GM23338 (cell line): ENCODE measurements around the gene KDM4E. TPM values are rescaled to one million over a fixed set of nuclear protein-coding genes. Genes with fewer than 3 reads are reported as not detected.

Experiments
- ATAC-seq: fragments of 200-7000 bp; cut with Tn5 transposase; 3 replicates; pipeline ENCODE4 v1.9.1; 2020
- DNase-seq: peaks from one replicate; pipeline ENCODE4 v3.0.0-alpha.2; 2015; ENCODE audit warnings: low spot score
- H2AFZ ChIP-seq: fragments of 200-600 bp; sonication (generic); 2 replicates; pipeline ENCODE4 v1.8.0; 2016; ENCODE audit warnings: antibody characterized with exemption, mild to moderate bottlenecking, moderate library complexity
- H3F3A ChIP-seq: fragments of 200-600 bp; sonication (generic); replicated peaks from 2 replicates; pipeline ENCODE4 v1.8.0; 2017; ENCODE audit warnings: antibody characterized with exemption, mixed run types, low read depth
- H3K27ac ChIP-seq: fragments of 200-600 bp; sonication (generic); 2 replicates; pipeline ENCODE4 v1.6.1; 2016; ENCODE audit warnings: low read depth
- H3K27me3 ChIP-seq: fragments of 200-600 bp; sonication (generic); 2 replicates; pipeline ENCODE4 v1.8.0; 2016; ENCODE audit warnings: mild to moderate bottlenecking, mixed run types, moderate library complexity; ENCODE audit not compliant: insufficient read depth
- H3K36me3 ChIP-seq: fragments of 200-600 bp; sonication (generic); 2 replicates; pipeline ENCODE4 v1.8.0; 2016; ENCODE audit warnings: mild to moderate bottlenecking; ENCODE audit not compliant: insufficient read depth
- H3K4me1 ChIP-seq: fragments of 200-600 bp; sonication (generic); 2 replicates; pipeline ENCODE4 v1.8.0; 2016; ENCODE audit warnings: mild to moderate bottlenecking, moderate library complexity; ENCODE audit not compliant: insufficient read depth
- H3K4me2 ChIP-seq: fragments of 200-600 bp; sonication (generic); 2 replicates; pipeline ENCODE4 v1.7.1; 2017; ENCODE audit warnings: mixed run types
- H3K4me3 ChIP-seq: fragments of 200-600 bp; sonication (generic); 2 replicates; pipeline ENCODE4 v1.6.1; 2016; ENCODE audit warnings: mixed run types
- H3K79me2 ChIP-seq: fragments of 200-600 bp; sonication (generic); replicated peaks from 2 replicates; pipeline ENCODE4 v1.8.0; 2017; ENCODE audit warnings: mild to moderate bottlenecking; ENCODE audit not compliant: insufficient read depth
- H3K9me2 ChIP-seq: fragments of 200-600 bp; sonication (generic); 2 replicates; pipeline ENCODE4 v1.8.0; 2017; ENCODE audit not compliant: insufficient read depth
- H4K20me1 ChIP-seq: fragments of 200-600 bp; sonication (generic); replicated peaks from 2 replicates; pipeline ENCODE4 v1.8.0; 2017; ENCODE audit warnings: mild to moderate bottlenecking; ENCODE audit not compliant: insufficient read depth
- H3K27ac Mint-ChIP-seq: 2 replicates; pipeline ENCODE4 v1.8.0; 2020; ENCODE audit warnings: inconsistent platforms, mild to moderate bottlenecking, moderate library complexity, mixed read lengths
- H3K27me3 Mint-ChIP-seq: 3 replicates; pipeline ENCODE4 v1.8.0; 2022; ENCODE audit warnings: low read depth, mild to moderate bottlenecking, moderate library complexity, mixed read lengths, inconsistent platforms; ENCODE audit not compliant: insufficient read depth, poor library complexity
- H3K36me3 Mint-ChIP-seq: 3 replicates; pipeline ENCODE4 v1.8.0; 2021; ENCODE audit warnings: low read depth, mild to moderate bottlenecking, inconsistent platforms, moderate library complexity, mixed read lengths
- H3K4me1 Mint-ChIP-seq: 3 replicates; pipeline ENCODE4 v1.8.0; 2020; ENCODE audit warnings: mild to moderate bottlenecking, inconsistent platforms, mixed read lengths
- H3K4me3 Mint-ChIP-seq: 3 replicates; pipeline ENCODE4 v1.8.0; 2021; ENCODE audit warnings: moderate library complexity, mild to moderate bottlenecking, inconsistent platforms, mixed read lengths
- H3K9me3 Mint-ChIP-seq: 3 replicates; pipeline ENCODE4 v1.8.0; 2020; ENCODE audit warnings: moderate library complexity, mild to moderate bottlenecking, inconsistent platforms, mixed read lengths
- CREB1 ChIP-seq: fragments of 250-450 bp; sonication (Bioruptor Pico); IDR thresholded peaks from 2 replicates; pipeline ENCODE4 v1.5.0; 2020; ENCODE audit warnings: low read depth, mild to moderate bottlenecking, moderate library complexity
- CTCF ChIP-seq, 2 experiments: fragments of 200-600 bp in 1 of 2; sonication (generic) in 1 of 2; conservative IDR thresholded peaks; 2 replicates each; pipeline versions ENCODE4 v1.5.1 to v1.6.1; 2016 to 2017; ENCODE audit warnings: antibody characterized with exemption in 2 of 2, low read depth in 2 of 2, mild to moderate bottlenecking in 2 of 2, moderate library complexity in 1 of 2
- ETS1 ChIP-seq: IDR thresholded peaks from 2 replicates; pipeline ENCODE4 v1.6.1; 2016; ENCODE audit warnings: antibody characterized with exemption
- EZH2 ChIP-seq: fragments of 200-600 bp; sonication (generic); IDR thresholded peaks from one replicate; pipeline ENCODE4 v1.8.0; 2017; ENCODE audit warnings: antibody characterized with exemption, mild to moderate bottlenecking, low read depth; ENCODE audit not compliant: unreplicated experiment
- EZH2phosphoT487 ChIP-seq: fragments of 200-600 bp; sonication (generic); IDR thresholded peaks from one replicate; pipeline ENCODE4 v1.8.1; 2018; ENCODE audit warnings: antibody characterized with exemption; ENCODE audit not compliant: unreplicated experiment
- JUNB ChIP-seq: IDR thresholded peaks from one replicate; pipeline ENCODE4 v1.6.1; 2016; ENCODE audit warnings: antibody characterized with exemption; ENCODE audit not compliant: unreplicated experiment
- NANOG ChIP-seq: IDR thresholded peaks from 2 replicates; pipeline ENCODE4 v1.6.1; 2016; ENCODE audit warnings: antibody characterized with exemption, borderline replicate concordance
- POLR2AphosphoS5 ChIP-seq: IDR thresholded peaks from 2 replicates; pipeline ENCODE4 v1.6.1; 2016; ENCODE audit warnings: antibody characterized with exemption, low read depth
- REST ChIP-seq: IDR thresholded peaks from one replicate; pipeline ENCODE4 v1.6.1; 2018; ENCODE audit warnings: antibody characterized with exemption; ENCODE audit not compliant: unreplicated experiment
- STAT1 ChIP-seq: IDR thresholded peaks from one replicate; pipeline ENCODE4 v1.6.1; 2016; ENCODE audit warnings: antibody characterized with exemption; ENCODE audit not compliant: unreplicated experiment
- ZNF331 ChIP-seq: fragments of 250-450 bp; sonication (Bioruptor Pico); IDR thresholded peaks from 2 replicates; pipeline ENCODE4 v1.5.0; 2020; ENCODE audit warnings: low read depth, mild to moderate bottlenecking, moderate library complexity
- ZNF462 ChIP-seq: fragments of 250-450 bp; sonication (Bioruptor Pico); IDR thresholded peaks from 2 replicates; pipeline ENCODE4 v1.5.0; 2020; ENCODE audit warnings: mild to moderate bottlenecking, moderate library complexity
- polyA plus RNA-seq: library from polyadenylated mRNA; unstranded; fragments of >200 nt; fragmentation: Nextera tagmentation; extraction: Ambion mirVana; gene quantifications from 2 replicates; pipeline ENCODE4 v1.2.1, GENCODE V29; 2016
- total RNA-seq: library from RNA; depleted of rRNA; stranded (reverse); fragments of >200 nt; shearing (Covaris generic); gene quantifications from 2 replicates; pipeline ENCODE4 v1.2.3, GENCODE V29; 2014

Gene KDM4E
- total and polyA plus RNA-seq, 2 experiments from 2014 or later, result not detected

GRCh38 chr11:95045812-95046211 lies 20.8 kb downstream of the KDM4E start:
- H2AFZ ChIP-seq, result no peak overlapping the region
- Mint-ChIP-seq H3K27ac (no peak overlapping the region), H3K36me3 (no peaks in the 10 kb centered on the region), H3K4me3 (no peak overlapping the region), H3K4me1 (no peaks in the 10 kb centered on the region), H3K9me3 (no peaks in the 10 kb centered on the region), H3K27me3 (peaks cover 1% of the 10 kb centered on the region)
- TF ChIP-seq POLR2AphosphoS5 (no peak), ZNF331 (CRISPR knock-in tag) (no peak), EZH2 (no peak), ETS1 (no peak), CREB1 (CRISPR knock-in tag) (no peak), EZH2phosphoT487 (no peak), CTCF (conservative IDR thresholded peaks at IDR 0.05; ENCODE audit: low read depth in 2 of 2) (no peak), NANOG (no peak), REST (no peak), JUNB (no peak), ZNF462 (CRISPR knock-in tag) (no peak), STAT1 (no peak)
- H3K27ac ChIP-seq, result no peak overlapping the region
- no peaks in the 10 kb centered on the region for H3K9me2 ChIP-seq
- H3K79me2 ChIP-seq, result no peaks in the 10 kb centered on the region
- no peaks in the 10 kb centered on the region for H4K20me1 ChIP-seq
- no peaks in the 10 kb centered on the region for H3F3A ChIP-seq
- no peak overlapping the region for H3K4me2 ChIP-seq
- no peaks in the 10 kb centered on the region for H3K36me3 ChIP-seq
- no peaks in the 10 kb centered on the region for H3K27me3 ChIP-seq
- no peak for ATAC-seq
- H3K4me3 ChIP-seq, result no peak overlapping the region
- no peaks in the 10 kb centered on the region for H3K4me1 ChIP-seq
- no peak for DNase-seq
